Measurements from ENCODE around the gene DPYSL5.

Gene DPYSL5

DNA sequence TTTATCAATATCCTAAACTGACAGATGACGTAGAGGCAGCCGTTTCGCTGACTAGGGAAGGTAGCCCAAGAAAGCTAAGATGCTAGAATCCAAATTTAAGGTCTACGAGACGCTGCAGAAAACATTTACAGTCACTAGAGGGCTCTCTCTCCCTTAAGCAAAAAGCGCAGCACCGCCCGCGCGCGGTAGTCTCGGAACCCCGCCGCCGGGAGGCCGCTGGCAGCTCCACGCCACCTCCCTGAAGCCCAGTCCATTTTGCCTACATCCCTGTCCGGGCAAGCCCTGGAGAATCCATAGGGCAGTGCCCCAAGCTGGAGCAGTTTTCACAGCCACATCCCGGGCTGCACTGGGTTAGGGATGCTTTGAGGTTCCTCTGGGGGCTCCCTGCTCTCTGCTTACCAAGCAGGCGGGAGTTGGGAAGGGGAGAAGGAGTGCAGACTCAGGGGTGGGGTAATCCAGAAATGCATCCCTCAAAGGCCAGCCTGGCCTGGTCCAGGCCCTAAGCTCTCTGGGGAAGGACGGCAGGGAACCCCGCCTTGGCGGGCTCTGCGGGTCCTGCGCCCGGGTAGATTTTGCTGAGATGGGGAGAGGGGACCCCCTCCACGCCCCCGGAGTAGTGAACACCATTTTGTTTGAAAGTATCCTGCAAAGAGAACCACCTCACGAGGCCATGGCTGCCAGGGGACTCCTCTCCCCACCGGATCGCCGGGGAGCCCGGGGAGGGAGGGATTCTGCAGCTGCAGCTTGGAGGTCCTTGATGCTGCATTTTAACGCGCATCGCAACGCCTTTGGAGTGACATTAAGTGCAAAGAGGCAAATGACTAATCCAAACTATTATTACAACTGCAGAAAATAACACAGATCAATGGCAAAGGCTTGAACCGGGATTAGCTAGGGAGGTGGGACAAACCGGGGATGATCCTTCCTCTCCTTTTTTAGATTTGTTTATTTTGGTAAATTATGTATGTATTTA, 1.3 kb upstream of the DPYSL5 start:
- DNase-seq, result peak; percentile 29

DNA sequence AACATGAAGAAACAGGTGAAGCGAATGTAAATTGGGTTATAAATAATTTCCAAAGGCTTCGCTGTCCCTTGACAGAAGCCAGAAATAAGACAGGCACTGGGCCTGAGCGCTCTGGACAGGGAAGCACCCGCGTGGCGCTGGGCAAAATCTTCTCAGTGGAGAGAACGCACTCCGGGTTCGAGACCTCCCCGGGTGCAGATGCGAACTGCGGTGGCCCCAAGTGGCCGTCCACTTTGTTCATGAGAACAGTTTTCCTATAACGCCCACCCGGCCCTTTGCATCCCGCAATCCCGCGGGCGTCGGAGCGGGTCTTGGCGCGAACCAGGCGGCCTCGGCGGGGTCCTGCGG, 651 bp upstream of the DPYSL5 start:
- no peak for DNase-seq

DNA sequence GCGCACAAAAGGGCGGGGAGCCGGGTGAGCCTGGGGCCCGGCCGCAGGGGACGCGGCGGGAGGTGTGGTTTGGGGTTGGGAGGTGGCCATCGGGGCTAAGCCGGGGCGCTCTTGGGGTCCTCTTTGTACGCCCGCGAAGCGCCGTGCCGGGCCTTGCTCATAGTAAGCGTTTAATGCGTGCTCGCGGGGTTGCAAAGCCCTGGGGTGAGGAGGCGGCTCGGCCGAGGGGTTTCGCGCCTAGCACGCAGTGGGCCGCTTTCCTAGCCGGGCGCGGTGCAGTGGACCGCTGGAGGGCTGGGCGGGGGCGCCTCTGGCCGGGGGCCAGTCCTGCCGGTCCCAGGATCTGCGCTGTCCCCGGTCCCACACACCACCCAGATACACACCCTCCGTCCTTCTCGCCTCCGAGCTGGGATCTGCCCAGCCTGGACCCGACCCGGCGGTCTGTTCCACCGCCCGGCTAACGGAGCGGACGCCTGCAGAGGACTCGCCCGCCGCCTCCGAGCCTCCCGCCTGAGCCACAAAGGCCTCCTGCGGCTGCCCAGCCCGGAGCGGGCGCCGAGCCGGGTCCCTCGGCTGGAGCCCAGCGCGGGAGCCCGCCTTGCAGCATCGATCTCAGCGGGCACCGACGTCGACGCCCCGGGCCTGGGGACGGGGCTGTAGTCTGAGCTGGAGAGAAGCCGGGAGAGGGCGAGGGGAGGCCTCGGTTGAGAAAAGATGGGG, 564 bp downstream of the DPYSL5 start:
- DNase-seq, result no peak

DNA sequence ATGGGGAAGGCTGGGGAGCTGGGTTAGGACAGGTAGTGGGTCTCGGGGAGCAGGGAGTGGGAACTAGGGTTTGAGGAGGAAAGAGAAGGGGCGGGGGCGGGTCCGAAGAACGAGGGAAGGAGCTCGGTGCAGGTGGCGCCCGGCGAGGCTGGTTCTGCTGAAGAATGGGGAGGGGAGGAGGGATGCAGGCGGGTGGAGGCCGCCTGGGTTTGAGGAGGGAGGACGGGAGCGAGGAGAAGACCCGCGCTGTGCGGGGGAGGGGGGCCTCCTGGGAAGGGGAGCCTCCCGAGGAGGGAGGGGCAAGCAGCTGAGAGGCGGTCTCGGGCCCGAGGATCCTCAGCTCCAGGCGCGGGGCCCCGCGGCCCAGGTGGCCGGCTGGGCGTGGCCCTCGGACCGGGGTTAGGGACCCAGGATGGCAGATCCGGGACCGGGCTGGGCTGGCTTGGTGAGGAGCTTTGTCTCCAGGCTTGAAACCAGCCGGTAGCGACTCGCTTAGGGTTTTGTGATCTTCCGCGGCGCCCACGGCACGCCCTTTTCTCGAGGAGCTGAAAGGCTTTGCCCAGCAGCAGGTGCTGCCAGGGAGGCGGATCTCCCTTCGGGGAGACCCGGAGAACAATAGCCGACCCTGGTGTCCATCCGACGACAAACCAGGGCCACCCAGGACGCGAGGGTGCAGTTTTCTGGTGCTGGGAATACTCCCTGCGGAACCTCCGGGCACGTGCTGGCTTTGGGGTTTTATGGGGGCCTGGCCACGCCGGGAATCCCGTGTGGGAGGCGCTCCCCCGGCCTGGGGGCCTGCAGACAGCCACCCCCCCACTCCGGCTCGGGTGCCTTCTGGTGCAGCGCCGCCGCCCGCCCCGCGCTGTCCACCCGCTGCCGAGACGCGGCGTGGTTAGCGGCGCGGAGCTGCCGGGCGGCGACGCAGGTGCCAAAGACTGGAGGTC, 1.4 kb downstream of the DPYSL5 start:
- DNase-seq, result no peak

DNA sequence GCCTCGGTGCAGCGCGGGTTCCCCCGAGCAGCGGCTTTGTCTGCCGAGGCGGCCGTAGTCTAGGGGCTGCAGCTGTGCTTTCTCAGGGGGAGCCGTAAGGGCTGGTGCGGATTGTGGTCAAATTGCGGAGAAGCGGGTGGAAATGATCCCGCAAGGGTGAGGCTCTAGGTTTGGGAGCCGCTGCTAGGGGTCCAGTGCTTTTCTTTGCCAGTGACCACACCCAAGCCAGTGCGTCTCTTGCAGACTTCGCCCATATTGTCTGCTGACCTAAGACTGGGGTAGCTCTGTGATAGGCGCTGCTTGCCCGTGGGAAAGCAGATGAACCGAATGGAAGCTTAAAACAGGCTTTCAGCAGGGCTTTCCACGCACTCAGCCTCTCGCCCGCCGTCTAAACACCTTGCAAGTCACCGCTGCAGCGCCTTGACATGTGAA, 2.1 kb downstream of the DPYSL5 start:
- no peak for DNase-seq

DNA sequence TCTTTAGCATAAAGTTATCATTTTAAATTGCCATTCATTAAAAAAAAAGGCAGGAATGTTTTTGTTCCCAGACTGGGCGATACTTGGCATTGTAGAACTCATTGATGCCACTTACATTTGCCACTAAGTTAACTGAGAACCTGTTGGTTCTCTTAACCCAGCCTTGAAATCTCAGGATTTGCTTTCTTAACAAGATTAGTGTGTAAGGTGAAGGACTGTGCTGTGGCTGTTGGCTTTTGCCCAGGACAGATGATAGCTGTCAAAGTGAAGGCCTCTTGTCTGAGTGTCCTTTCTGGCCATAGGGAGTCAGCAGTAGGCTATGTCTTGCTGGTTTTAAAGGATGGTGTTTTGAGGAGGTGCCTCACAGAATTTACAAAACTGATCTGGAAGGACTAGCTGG, 2.6 kb downstream of the DPYSL5 start:
- DNase-seq, result no peak

DNA sequence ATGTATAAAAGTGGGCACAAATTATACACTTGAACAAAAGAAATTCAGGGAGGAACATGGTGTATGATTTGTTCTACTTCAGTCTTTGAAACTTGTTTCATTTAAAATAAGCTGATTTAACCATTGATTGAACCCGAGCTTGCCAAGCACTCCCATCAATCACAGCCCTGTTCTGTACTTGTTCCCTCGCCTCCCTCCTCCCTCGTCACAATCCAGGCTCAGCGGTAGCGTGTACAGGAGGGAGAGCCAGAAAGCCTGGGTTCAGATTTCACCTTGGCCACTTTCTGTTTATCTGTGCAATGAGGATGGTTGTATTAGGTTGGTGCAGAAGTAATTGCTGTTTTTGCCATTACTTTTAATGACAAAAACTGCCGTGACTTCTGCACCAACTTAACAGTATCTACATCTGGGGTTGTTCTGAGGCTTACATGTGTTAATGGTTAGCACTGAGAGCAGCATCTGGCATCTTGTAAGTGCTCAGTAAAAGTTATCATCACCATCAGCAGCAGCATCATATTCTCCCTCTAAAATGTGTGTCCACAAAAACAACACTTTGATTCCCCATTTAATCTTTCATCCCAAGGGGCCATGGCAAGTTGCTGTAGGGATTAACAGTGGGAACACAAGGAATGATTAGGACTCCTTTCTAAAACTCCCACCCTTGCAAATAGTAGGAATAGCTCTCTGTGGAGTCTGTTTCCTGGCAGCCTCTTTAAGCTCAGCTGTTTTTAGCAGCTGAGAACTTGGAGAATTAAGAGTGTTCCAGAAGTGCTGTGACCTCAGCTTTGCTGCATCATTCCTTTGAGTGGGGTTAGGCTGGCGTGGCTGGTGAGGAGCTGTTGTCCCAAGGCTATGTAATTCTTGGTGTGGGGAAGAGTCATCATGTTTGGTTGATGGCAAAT, 4.7 kb downstream of the DPYSL5 start:
- DNase-seq, result no peak

DNA sequence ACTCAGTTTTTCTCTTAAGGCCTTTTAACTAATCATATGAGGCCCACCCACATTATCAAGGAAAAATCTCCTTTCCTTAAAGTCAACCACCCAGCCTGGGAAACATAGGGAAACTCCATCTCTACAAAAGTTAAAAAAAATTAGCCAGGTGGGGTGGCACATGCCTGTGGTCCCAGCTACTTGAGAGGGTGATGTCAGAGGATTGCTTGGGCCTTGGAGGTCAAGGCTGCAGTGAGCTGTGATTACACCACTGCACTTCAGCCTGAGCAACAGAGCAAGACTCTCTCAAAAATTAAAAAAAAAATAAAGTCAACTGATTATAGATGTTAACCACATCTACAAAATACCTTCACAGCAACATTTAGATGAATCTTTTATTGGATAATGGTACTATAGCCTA, 5.8 kb downstream of the DPYSL5 start:
- DNase-seq, result no peak

DNA sequence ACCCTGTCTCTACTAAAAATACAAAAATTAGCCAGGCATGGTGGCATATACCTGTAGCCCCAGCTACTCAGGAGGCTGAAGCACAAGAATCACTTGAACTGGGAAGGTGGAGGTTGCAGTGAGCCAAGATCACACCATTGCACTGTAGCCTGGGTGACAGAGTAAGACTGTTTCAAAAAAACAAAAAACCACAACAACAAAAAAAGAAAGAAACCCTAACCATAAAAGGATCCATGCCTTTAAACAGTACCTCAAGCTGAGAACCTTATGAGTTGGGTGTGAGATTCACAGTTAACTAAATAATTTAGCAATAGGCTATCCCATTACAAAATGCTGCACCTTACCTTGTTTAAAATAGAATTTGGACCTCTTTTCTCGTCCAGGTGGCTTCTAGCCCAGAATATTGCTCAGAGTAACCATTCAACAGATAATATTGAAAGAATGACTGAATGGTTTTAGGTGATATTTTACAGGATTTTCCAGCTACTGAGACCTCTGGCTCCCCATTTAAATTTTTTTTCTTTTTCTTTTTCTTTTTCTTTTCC, 6.4 kb downstream of the DPYSL5 start:
- no peak for DNase-seq

DNA sequence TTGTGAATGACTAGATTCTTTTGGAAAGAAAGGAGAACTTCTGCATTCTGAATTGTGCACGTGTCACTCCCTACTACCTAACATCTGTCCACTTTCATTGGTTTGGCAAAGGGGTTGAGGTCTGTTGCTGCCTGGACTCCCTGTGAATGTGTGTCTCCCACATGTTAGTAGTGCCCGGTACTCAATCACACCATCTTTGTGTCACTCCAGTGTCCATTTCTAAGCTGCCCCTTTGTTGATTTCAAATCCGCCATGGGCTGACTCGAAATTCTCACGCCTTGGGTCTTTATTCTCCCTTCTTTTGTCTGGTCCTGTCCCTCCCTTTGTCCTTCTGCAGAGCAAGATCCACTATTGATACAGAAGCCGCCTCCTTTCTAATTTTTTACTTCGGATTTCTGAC, 7.5 kb downstream of the DPYSL5 start:
- DNase-seq, result no peak

DNA sequence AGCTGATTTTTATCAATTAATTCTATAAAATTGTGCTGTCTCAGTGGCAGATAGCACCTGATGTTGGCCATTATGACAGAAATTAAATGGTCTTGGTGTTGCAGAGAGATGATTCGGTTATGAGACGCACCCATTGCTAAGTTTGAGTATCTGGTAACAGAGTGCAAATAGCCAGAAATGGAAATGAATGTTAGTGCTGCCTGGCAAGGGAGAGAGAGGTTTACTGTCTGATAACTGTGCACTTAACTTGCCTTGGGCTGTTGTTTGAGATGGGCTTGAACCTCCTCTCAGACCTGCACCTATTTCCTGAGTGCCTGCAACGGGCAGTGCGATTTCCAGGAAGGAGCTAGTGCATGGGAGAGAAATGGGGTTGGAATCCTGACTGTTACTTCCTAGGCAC, 11.7 kb downstream of the DPYSL5 start:
- no peak for DNase-seq

DNA sequence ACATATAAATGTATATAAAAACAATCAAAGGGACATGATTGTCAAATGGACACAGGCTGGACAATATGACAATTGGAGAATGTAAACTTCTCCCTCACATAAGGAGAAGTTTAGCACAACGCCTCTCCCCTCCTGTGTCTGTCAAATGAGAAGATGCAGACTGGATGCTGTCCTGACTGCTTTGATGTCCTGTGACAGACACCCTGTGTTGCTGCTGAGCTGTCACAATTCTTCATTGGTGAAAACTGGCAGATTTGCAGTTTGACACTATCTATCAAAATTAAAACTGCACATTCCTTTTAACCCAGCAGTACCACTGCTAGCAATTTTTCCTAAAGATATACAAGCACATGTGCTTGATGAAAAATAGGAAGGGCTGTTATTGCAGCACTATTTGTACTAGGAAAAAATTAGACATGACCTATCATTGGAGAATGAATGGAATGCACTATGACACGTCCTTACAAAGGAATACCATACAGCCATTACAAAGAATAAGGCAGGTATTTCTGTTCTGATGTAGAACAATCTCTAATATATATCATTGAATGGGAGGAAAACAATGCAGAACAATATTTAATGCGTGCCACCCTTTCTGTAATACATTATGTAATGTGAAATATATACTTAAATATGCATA, 12.4 kb downstream of the DPYSL5 start:
- no peak for DNase-seq

DNA sequence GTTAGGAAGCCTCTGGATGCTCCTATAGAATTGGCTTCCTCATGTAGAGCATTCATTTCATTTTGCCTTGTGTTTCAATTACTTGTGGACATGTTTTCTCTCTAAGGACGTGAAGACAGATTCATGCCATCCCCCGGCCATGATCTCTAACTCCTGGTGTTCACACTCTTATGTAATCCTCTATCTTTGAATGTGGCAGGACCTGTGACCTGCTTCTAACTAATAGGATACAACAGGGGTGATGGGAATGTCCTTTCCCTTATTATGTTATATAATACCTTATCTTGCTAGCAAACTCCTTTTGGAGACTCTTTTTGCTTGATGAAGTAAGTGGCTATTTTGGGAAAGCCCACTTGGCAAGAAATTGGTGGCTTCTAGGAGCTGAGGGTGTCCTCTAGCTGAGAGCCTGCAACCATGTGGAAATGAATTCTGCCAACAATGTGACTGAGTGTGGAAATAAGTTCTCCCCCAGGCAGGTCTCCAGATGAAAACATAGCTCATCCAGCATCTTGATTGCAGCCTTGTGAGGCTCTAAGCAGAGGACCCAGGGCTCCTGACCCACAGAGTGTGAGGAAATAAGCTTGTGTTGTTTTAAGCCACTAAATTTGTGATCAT, 13.8 kb downstream of the DPYSL5 start:
- DNase-seq, result no peak

DNA sequence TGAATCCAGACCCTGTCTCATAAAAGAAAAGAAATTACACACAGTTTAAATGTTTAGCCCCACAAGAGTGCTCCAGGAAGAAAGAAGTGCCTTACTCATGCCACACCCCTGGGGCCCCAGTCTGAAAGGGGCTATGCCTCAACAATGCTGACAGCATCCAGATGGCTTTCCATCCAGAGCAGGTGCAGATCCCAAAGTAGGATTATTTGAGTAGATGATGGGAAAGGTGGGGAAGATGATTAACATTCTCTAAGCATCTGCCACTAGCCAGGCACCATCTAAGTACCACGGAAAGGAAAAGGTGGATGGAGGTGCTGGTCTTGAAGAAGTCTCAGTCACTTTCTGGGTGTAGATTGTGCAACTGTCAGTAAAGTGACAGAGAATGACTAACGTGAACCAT, 16.3 kb downstream of the DPYSL5 start:
- DNase-seq, result no peak

DNA sequence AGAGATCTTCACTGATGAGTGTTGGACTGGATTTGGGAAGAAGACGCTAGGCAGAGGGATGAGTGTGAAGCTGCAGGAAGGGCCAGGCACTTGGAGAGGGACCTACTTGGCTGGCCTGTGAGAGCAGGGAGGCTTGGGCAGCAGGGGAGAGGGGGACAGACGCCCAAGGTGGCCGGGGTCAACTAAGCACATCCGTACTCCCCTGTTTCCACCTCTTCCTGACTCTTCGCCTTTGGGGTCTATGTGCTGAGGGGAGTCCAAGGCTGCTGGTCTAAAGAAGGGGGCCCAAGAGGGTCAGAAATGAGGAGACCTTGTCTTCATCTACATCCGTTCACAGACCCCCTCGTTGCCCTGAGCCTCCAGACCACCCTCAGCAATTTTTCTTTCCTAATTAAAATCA, 16.7 kb downstream of the DPYSL5 start:
- DNase-seq, result no peak

DNA sequence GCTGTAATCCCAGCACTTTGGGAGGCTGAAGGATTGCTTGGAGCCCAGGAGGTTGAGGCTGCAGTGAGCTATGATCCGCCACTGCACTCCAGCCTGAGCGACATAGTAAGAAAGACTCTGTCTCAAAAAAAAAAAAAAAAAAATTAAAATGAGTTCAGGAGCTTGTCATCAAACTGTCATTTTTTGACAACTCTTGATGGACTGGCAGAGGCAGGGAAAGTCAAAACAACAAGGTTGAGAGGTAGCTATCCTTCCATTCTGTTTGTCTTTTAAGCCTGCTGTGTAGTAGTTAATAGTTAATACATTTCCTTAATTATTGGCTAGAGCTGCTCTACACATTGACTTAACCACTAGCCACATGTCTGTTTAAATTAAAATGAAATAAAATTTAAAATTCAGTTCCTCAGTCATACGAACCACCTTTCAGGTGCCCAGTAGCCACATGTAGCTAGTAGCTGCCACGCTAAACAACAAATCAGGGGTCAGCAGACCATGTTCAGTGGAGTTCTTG, 22.7 kb downstream of the DPYSL5 start:
- no peak for DNase-seq

DNA sequence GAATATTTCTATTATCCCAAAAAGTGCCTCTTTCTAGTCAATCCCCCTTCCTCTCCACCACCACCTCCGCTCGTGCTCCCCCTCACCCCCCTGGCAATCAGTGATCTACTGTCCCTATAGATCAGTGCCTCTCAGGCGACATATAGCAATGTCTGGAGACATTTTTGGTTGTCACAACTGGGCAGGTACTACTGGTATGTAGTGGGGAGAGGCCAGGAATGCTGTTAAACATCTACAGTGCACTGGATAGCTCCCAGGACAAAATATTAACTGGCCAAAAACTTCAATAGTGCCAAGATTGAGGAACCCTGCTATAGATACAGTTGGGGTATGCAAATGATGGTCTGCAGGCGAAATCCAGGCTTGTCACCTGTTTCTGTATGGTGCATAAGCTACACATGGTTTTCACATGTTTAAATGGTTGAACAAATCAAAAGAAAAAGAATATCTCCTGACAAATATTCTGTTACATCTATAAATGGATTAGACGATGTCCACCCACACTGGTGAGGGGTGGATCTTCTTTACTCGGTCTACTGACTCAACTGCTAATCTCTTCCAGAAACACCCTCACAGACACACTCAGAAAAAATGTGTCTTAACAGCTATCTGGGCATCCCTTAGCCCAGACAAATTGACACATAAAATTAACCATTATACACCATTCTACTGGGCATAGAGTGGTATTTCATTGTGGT, 25.5 kb downstream of the DPYSL5 start:
- DNase-seq, result no peak

DNA sequence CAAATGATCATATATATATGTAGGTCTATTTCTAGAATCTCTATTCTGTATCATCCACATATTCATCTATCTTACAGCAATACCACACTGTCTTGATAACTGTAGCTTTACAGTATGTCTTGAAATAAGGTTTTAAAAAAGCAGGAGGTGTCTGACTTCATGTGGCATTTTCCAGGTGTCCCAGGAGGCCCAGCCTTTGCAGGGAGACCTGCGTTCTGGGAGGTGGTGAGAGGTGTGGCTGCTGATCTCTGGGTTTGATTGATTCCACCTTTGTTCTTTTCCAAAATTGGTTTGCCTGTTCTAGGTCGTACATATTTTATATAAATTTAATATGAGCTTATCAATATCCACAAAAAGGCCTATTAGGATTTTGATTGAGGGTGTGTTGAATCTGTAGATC, 26.6 kb downstream of the DPYSL5 start:
- no peak for DNase-seq

DNA sequence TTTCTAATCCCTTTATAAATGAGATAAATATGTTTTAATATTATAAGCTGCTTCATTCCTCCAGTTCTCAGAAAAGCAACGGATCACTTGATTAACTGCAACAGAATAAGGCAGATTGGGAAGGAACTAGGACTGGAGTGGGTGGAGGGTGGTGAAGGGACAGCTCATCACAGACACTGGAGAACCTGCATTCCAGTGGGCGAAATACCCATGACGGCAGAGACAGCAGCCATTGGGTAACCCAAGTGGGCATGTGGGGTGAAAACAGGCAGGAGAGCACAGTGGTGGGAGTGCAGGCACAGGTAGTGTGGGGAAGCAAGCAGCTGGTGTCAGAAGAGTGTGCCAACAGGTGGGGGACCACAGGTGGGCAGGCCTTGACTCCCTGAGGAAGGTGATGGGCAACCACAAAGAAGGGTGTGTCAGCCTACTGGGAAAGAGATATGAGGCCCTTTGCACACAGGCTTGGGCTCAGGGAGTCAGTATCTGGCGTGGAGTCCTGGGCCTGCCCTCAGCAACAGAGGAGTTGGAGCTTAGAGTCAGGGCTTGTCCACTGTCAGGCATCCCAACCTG, 27.2 kb downstream of the DPYSL5 start:
- DNase-seq, result no peak

DNA sequence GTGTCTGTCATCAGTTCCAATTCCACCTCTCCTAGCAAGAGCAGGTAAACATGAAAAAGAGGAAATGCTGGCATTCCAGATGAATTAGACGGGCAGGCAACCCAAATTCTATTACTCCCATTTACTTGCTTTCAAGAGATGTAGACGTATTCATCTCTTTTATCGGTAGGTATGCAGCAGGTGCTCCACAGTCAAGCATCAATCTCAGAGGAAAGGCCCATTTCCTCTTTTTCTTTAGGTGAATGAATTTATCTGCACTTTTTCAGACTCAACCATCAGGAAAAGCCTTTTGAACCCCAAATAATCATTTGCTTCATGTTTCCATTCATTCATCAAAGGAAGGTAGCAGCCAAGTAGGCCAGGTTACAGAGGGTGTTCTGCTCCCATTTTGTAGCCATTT, 27.9 kb downstream of the DPYSL5 start:
- DNase-seq, result no peak
